GM23338 (cell line): Measurements from ENCODE around the gene TREML2. TPM values are rescaled to one million over a fixed set of nuclear protein-coding genes. Genes with fewer than 3 reads are reported as not detected.

ENCODE experiments used
- ATAC-seq: fragments of 200-7000 bp; cut with Tn5 transposase; 3 replicates; pipeline ENCODE4 v1.9.1; 2020
- DNase-seq: peaks from one replicate; pipeline ENCODE4 v3.0.0-alpha.2; 2015; ENCODE audit warnings: low spot score
- H2AFZ ChIP-seq: fragments of 200-600 bp; sonication (generic); 2 replicates; pipeline ENCODE4 v1.8.0; 2016; ENCODE audit warnings: antibody characterized with exemption, mild to moderate bottlenecking, moderate library complexity
- H3F3A ChIP-seq: fragments of 200-600 bp; sonication (generic); replicated peaks from 2 replicates; pipeline ENCODE4 v1.8.0; 2017; ENCODE audit warnings: antibody characterized with exemption, mixed run types, low read depth
- H3K27ac ChIP-seq: fragments of 200-600 bp; sonication (generic); 2 replicates; pipeline ENCODE4 v1.6.1; 2016; ENCODE audit warnings: low read depth
- H3K27me3 ChIP-seq: fragments of 200-600 bp; sonication (generic); 2 replicates; pipeline ENCODE4 v1.8.0; 2016; ENCODE audit warnings: mild to moderate bottlenecking, mixed run types, moderate library complexity; ENCODE audit not compliant: insufficient read depth
- H3K36me3 ChIP-seq: fragments of 200-600 bp; sonication (generic); 2 replicates; pipeline ENCODE4 v1.8.0; 2016; ENCODE audit warnings: mild to moderate bottlenecking; ENCODE audit not compliant: insufficient read depth
- H3K4me1 ChIP-seq: fragments of 200-600 bp; sonication (generic); 2 replicates; pipeline ENCODE4 v1.8.0; 2016; ENCODE audit warnings: mild to moderate bottlenecking, moderate library complexity; ENCODE audit not compliant: insufficient read depth
- H3K4me2 ChIP-seq: fragments of 200-600 bp; sonication (generic); 2 replicates; pipeline ENCODE4 v1.7.1; 2017; ENCODE audit warnings: mixed run types
- H3K4me3 ChIP-seq: fragments of 200-600 bp; sonication (generic); 2 replicates; pipeline ENCODE4 v1.6.1; 2016; ENCODE audit warnings: mixed run types
- H3K79me2 ChIP-seq: fragments of 200-600 bp; sonication (generic); replicated peaks from 2 replicates; pipeline ENCODE4 v1.8.0; 2017; ENCODE audit warnings: mild to moderate bottlenecking; ENCODE audit not compliant: insufficient read depth
- H3K9me2 ChIP-seq: fragments of 200-600 bp; sonication (generic); 2 replicates; pipeline ENCODE4 v1.8.0; 2017; ENCODE audit not compliant: insufficient read depth
- H4K20me1 ChIP-seq: fragments of 200-600 bp; sonication (generic); replicated peaks from 2 replicates; pipeline ENCODE4 v1.8.0; 2017; ENCODE audit warnings: mild to moderate bottlenecking; ENCODE audit not compliant: insufficient read depth
- H3K27ac Mint-ChIP-seq: 2 replicates; pipeline ENCODE4 v1.8.0; 2020; ENCODE audit warnings: inconsistent platforms, mild to moderate bottlenecking, moderate library complexity, mixed read lengths
- H3K27me3 Mint-ChIP-seq: 3 replicates; pipeline ENCODE4 v1.8.0; 2022; ENCODE audit warnings: low read depth, mild to moderate bottlenecking, moderate library complexity, mixed read lengths, inconsistent platforms; ENCODE audit not compliant: insufficient read depth, poor library complexity
- H3K36me3 Mint-ChIP-seq: 3 replicates; pipeline ENCODE4 v1.8.0; 2021; ENCODE audit warnings: low read depth, mild to moderate bottlenecking, inconsistent platforms, moderate library complexity, mixed read lengths
- H3K4me1 Mint-ChIP-seq: 3 replicates; pipeline ENCODE4 v1.8.0; 2020; ENCODE audit warnings: mild to moderate bottlenecking, inconsistent platforms, mixed read lengths
- H3K4me3 Mint-ChIP-seq: 3 replicates; pipeline ENCODE4 v1.8.0; 2021; ENCODE audit warnings: moderate library complexity, mild to moderate bottlenecking, inconsistent platforms, mixed read lengths
- H3K9me3 Mint-ChIP-seq: 3 replicates; pipeline ENCODE4 v1.8.0; 2020; ENCODE audit warnings: moderate library complexity, mild to moderate bottlenecking, inconsistent platforms, mixed read lengths
- CREB1 ChIP-seq: fragments of 250-450 bp; sonication (Bioruptor Pico); IDR thresholded peaks from 2 replicates; pipeline ENCODE4 v1.5.0; 2020; ENCODE audit warnings: low read depth, mild to moderate bottlenecking, moderate library complexity
- CTCF ChIP-seq, 2 experiments: fragments of 200-600 bp in 1 of 2; sonication (generic) in 1 of 2; conservative IDR thresholded peaks; 2 replicates each; pipeline versions ENCODE4 v1.5.1 to v1.6.1; 2016 to 2017; ENCODE audit warnings: antibody characterized with exemption in 2 of 2, low read depth in 2 of 2, mild to moderate bottlenecking in 2 of 2, moderate library complexity in 1 of 2
- ETS1 ChIP-seq: IDR thresholded peaks from 2 replicates; pipeline ENCODE4 v1.6.1; 2016; ENCODE audit warnings: antibody characterized with exemption
- EZH2 ChIP-seq: fragments of 200-600 bp; sonication (generic); IDR thresholded peaks from one replicate; pipeline ENCODE4 v1.8.0; 2017; ENCODE audit warnings: antibody characterized with exemption, mild to moderate bottlenecking, low read depth; ENCODE audit not compliant: unreplicated experiment
- EZH2phosphoT487 ChIP-seq: fragments of 200-600 bp; sonication (generic); IDR thresholded peaks from one replicate; pipeline ENCODE4 v1.8.1; 2018; ENCODE audit warnings: antibody characterized with exemption; ENCODE audit not compliant: unreplicated experiment
- JUNB ChIP-seq: IDR thresholded peaks from one replicate; pipeline ENCODE4 v1.6.1; 2016; ENCODE audit warnings: antibody characterized with exemption; ENCODE audit not compliant: unreplicated experiment
- NANOG ChIP-seq: IDR thresholded peaks from 2 replicates; pipeline ENCODE4 v1.6.1; 2016; ENCODE audit warnings: antibody characterized with exemption, borderline replicate concordance
- POLR2AphosphoS5 ChIP-seq: IDR thresholded peaks from 2 replicates; pipeline ENCODE4 v1.6.1; 2016; ENCODE audit warnings: antibody characterized with exemption, low read depth
- REST ChIP-seq: IDR thresholded peaks from one replicate; pipeline ENCODE4 v1.6.1; 2018; ENCODE audit warnings: antibody characterized with exemption; ENCODE audit not compliant: unreplicated experiment
- STAT1 ChIP-seq: IDR thresholded peaks from one replicate; pipeline ENCODE4 v1.6.1; 2016; ENCODE audit warnings: antibody characterized with exemption; ENCODE audit not compliant: unreplicated experiment
- ZNF114 ChIP-seq: fragments of 250-450 bp; sonication (Bioruptor Pico); IDR thresholded peaks from 2 replicates; pipeline ENCODE4 v1.5.0; 2020; ENCODE audit warnings: mild to moderate bottlenecking, moderate library complexity
- ZNF331 ChIP-seq: fragments of 250-450 bp; sonication (Bioruptor Pico); IDR thresholded peaks from 2 replicates; pipeline ENCODE4 v1.5.0; 2020; ENCODE audit warnings: low read depth, mild to moderate bottlenecking, moderate library complexity
- ZNF462 ChIP-seq: fragments of 250-450 bp; sonication (Bioruptor Pico); IDR thresholded peaks from 2 replicates; pipeline ENCODE4 v1.5.0; 2020; ENCODE audit warnings: mild to moderate bottlenecking, moderate library complexity
- polyA plus RNA-seq: library from polyadenylated mRNA; unstranded; fragments of >200 nt; fragmentation: Nextera tagmentation; extraction: Ambion mirVana; gene quantifications from 2 replicates; pipeline ENCODE4 v1.2.1, GENCODE V29; 2016
- total RNA-seq: library from RNA; depleted of rRNA; stranded (reverse); fragments of >200 nt; shearing (Covaris generic); gene quantifications from 2 replicates; pipeline ENCODE4 v1.2.3, GENCODE V29; 2014

Gene TREML2
- total and polyA plus RNA-seq, 2 experiments from 2014 or later = 0.07 TPM; not detected in 1

GRCh38 chr6:41208439-41209106 is 7.6 kb upstream of the TREML2 start:
- no peak for ATAC-seq
- H3K27ac ChIP-seq = no peak overlapping the region
- no peak overlapping the region for H3K4me3 Mint-ChIP-seq

More at GRCh38 chr6:41208439-41209106, 7.6 kb upstream of the TREML2 start:
- Histone ChIP-seq H4K20me1 (no peaks in the 10 kb centered on the region), H3K9me2 (no peaks in the 10 kb centered on the region), H3K79me2 (no peaks in the 10 kb centered on the region), H3K36me3 (no peaks in the 10 kb centered on the region), H2AFZ (no peak overlapping the region), H3K4me1 (no peaks in the 10 kb centered on the region), H3F3A (no peaks in the 10 kb centered on the region), H3K4me2 (no peak overlapping the region), H3K27me3 (no peaks in the 10 kb centered on the region), H3K4me3 (no peak overlapping the region)
- Mint-ChIP-seq H3K4me1 (no peaks in the 10 kb centered on the region), H3K36me3 (no peaks in the 10 kb centered on the region), H3K27me3 (peaks cover 5% of the 10 kb centered on the region), H3K9me3 (peaks cover 2% of the 10 kb centered on the region; the same call in 2 of the 3 replicates), H3K27ac (no peak overlapping the region)
- no peak for DNase-seq
- TF ChIP-seq EZH2phosphoT487 = no peak
- no peak for TF ChIP-seq NANOG
- TF ChIP-seq POLR2AphosphoS5 = no peak
- TF ChIP-seq CTCF (conservative IDR thresholded peaks at IDR 0.05; ENCODE audit: low read depth in 2 of 2) = no peak
- TF ChIP-seq ZNF331 (CRISPR knock-in tag) = no peak
- TF ChIP-seq ZNF114 (CRISPR knock-in tag) = no peak
- no peak for TF ChIP-seq REST
- TF ChIP-seq STAT1 = no peak
- TF ChIP-seq CREB1 = no peak
- no peak for TF ChIP-seq ETS1
- no peak for TF ChIP-seq ZNF462 (CRISPR knock-in tag)
- TF ChIP-seq JUNB = no peak
- TF ChIP-seq EZH2 = no peak
